GM23338 (cell line): ENCODE data around the gene LEPR. TPM values are rescaled to one million over a fixed set of nuclear protein-coding genes. Genes with fewer than 3 reads are reported as not detected.

Experiments
- ATAC-seq: fragments of 200-7000 bp; cut with Tn5 transposase; 3 replicates; pipeline ENCODE4 v1.9.1; 2020
- DNase-seq: peaks from one replicate; pipeline ENCODE4 v3.0.0-alpha.2; 2015; ENCODE audit warnings: low spot score
- H2AFZ ChIP-seq: fragments of 200-600 bp; sonication (generic); 2 replicates; pipeline ENCODE4 v1.8.0; 2016; ENCODE audit warnings: antibody characterized with exemption, mild to moderate bottlenecking, moderate library complexity
- H3F3A ChIP-seq: fragments of 200-600 bp; sonication (generic); replicated peaks from 2 replicates; pipeline ENCODE4 v1.8.0; 2017; ENCODE audit warnings: antibody characterized with exemption, mixed run types, low read depth
- H3K27ac ChIP-seq: fragments of 200-600 bp; sonication (generic); 2 replicates; pipeline ENCODE4 v1.6.1; 2016; ENCODE audit warnings: low read depth
- H3K27me3 ChIP-seq: fragments of 200-600 bp; sonication (generic); 2 replicates; pipeline ENCODE4 v1.8.0; 2016; ENCODE audit warnings: mild to moderate bottlenecking, mixed run types, moderate library complexity; ENCODE audit not compliant: insufficient read depth
- H3K36me3 ChIP-seq: fragments of 200-600 bp; sonication (generic); 2 replicates; pipeline ENCODE4 v1.8.0; 2016; ENCODE audit warnings: mild to moderate bottlenecking; ENCODE audit not compliant: insufficient read depth
- H3K4me1 ChIP-seq: fragments of 200-600 bp; sonication (generic); 2 replicates; pipeline ENCODE4 v1.8.0; 2016; ENCODE audit warnings: mild to moderate bottlenecking, moderate library complexity; ENCODE audit not compliant: insufficient read depth
- H3K4me2 ChIP-seq: fragments of 200-600 bp; sonication (generic); 2 replicates; pipeline ENCODE4 v1.7.1; 2017; ENCODE audit warnings: mixed run types
- H3K4me3 ChIP-seq: fragments of 200-600 bp; sonication (generic); 2 replicates; pipeline ENCODE4 v1.6.1; 2016; ENCODE audit warnings: mixed run types
- H3K79me2 ChIP-seq: fragments of 200-600 bp; sonication (generic); replicated peaks from 2 replicates; pipeline ENCODE4 v1.8.0; 2017; ENCODE audit warnings: mild to moderate bottlenecking; ENCODE audit not compliant: insufficient read depth
- H3K9me2 ChIP-seq: fragments of 200-600 bp; sonication (generic); 2 replicates; pipeline ENCODE4 v1.8.0; 2017; ENCODE audit not compliant: insufficient read depth
- H4K20me1 ChIP-seq: fragments of 200-600 bp; sonication (generic); replicated peaks from 2 replicates; pipeline ENCODE4 v1.8.0; 2017; ENCODE audit warnings: mild to moderate bottlenecking; ENCODE audit not compliant: insufficient read depth
- H3K27ac Mint-ChIP-seq: 2 replicates; pipeline ENCODE4 v1.8.0; 2020; ENCODE audit warnings: inconsistent platforms, mild to moderate bottlenecking, moderate library complexity, mixed read lengths
- H3K27me3 Mint-ChIP-seq: 3 replicates; pipeline ENCODE4 v1.8.0; 2022; ENCODE audit warnings: low read depth, mild to moderate bottlenecking, moderate library complexity, mixed read lengths, inconsistent platforms; ENCODE audit not compliant: insufficient read depth, poor library complexity
- H3K36me3 Mint-ChIP-seq: 3 replicates; pipeline ENCODE4 v1.8.0; 2021; ENCODE audit warnings: low read depth, mild to moderate bottlenecking, inconsistent platforms, moderate library complexity, mixed read lengths
- H3K4me1 Mint-ChIP-seq: 3 replicates; pipeline ENCODE4 v1.8.0; 2020; ENCODE audit warnings: mild to moderate bottlenecking, inconsistent platforms, mixed read lengths
- H3K4me3 Mint-ChIP-seq: 3 replicates; pipeline ENCODE4 v1.8.0; 2021; ENCODE audit warnings: moderate library complexity, mild to moderate bottlenecking, inconsistent platforms, mixed read lengths
- H3K9me3 Mint-ChIP-seq: 3 replicates; pipeline ENCODE4 v1.8.0; 2020; ENCODE audit warnings: moderate library complexity, mild to moderate bottlenecking, inconsistent platforms, mixed read lengths
- CREB1 ChIP-seq: fragments of 250-450 bp; sonication (Bioruptor Pico); IDR thresholded peaks from 2 replicates; pipeline ENCODE4 v1.5.0; 2020; ENCODE audit warnings: low read depth, mild to moderate bottlenecking, moderate library complexity
- ETS1 ChIP-seq: IDR thresholded peaks from 2 replicates; pipeline ENCODE4 v1.6.1; 2016; ENCODE audit warnings: antibody characterized with exemption
- EZH2 ChIP-seq: fragments of 200-600 bp; sonication (generic); IDR thresholded peaks from one replicate; pipeline ENCODE4 v1.8.0; 2017; ENCODE audit warnings: antibody characterized with exemption, mild to moderate bottlenecking, low read depth; ENCODE audit not compliant: unreplicated experiment
- EZH2phosphoT487 ChIP-seq: fragments of 200-600 bp; sonication (generic); IDR thresholded peaks from one replicate; pipeline ENCODE4 v1.8.1; 2018; ENCODE audit warnings: antibody characterized with exemption; ENCODE audit not compliant: unreplicated experiment
- JUNB ChIP-seq: IDR thresholded peaks from one replicate; pipeline ENCODE4 v1.6.1; 2016; ENCODE audit warnings: antibody characterized with exemption; ENCODE audit not compliant: unreplicated experiment
- POLR2AphosphoS5 ChIP-seq: IDR thresholded peaks from 2 replicates; pipeline ENCODE4 v1.6.1; 2016; ENCODE audit warnings: antibody characterized with exemption, low read depth
- ZNF114 ChIP-seq: fragments of 250-450 bp; sonication (Bioruptor Pico); IDR thresholded peaks from 2 replicates; pipeline ENCODE4 v1.5.0; 2020; ENCODE audit warnings: mild to moderate bottlenecking, moderate library complexity
- ZNF331 ChIP-seq: fragments of 250-450 bp; sonication (Bioruptor Pico); IDR thresholded peaks from 2 replicates; pipeline ENCODE4 v1.5.0; 2020; ENCODE audit warnings: low read depth, mild to moderate bottlenecking, moderate library complexity
- polyA plus RNA-seq: library from polyadenylated mRNA; unstranded; fragments of >200 nt; fragmentation: Nextera tagmentation; extraction: Ambion mirVana; gene quantifications from 2 replicates; pipeline ENCODE4 v1.2.1, GENCODE V29; 2016
- total RNA-seq: library from RNA; depleted of rRNA; stranded (reverse); fragments of >200 nt; shearing (Covaris generic); gene quantifications from 2 replicates; pipeline ENCODE4 v1.2.3, GENCODE V29; 2014
- TF ChIP-seq, protein P1 (sequence below): fragments of 250-450 bp; sonication (Bioruptor Pico); IDR thresholded peaks from 2 replicates; pipeline ENCODE4 v1.5.0; 2020; ENCODE audit warnings: mild to moderate bottlenecking, moderate library complexity
- TF ChIP-seq, protein P2 (sequence below): IDR thresholded peaks from one replicate; pipeline ENCODE4 v1.6.1; 2018; ENCODE audit warnings: antibody characterized with exemption; ENCODE audit not compliant: unreplicated experiment
- TF ChIP-seq, protein P3 (sequence below), 2 experiments: fragments of 200-600 bp in 1 of 2; sonication (generic) in 1 of 2; conservative IDR thresholded peaks; 2 replicates each; pipeline versions ENCODE4 v1.5.1 to v1.6.1; 2016 to 2017; ENCODE audit warnings: antibody characterized with exemption in 2 of 2, low read depth in 2 of 2, mild to moderate bottlenecking in 2 of 2, moderate library complexity in 1 of 2

LEPR gene
- total and polyA plus RNA-seq, 2 experiments from 2014 or later: 2.1 to 4.7 TPM

DNA sequence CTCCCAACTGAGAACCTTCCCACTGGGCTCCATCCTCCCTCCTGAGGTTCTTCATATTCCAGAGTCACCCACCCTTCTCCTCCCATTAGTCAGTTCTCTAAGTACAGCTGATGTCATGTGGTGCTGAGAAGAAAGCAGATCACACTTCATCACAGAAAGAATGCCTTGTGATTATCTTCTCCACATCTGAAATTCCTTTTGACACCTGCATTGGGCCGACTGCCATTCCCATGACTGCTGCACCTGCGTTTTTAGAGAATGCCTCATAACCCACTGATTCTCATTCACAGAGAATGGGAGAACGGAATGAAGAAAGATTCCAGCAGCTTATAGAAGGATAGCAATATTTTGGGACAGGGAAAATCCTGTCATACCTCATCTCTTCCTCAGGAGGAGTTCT lies 14.3 kb downstream of the LEPR start (continued):
- TF ChIP-seq, protein P1, sequence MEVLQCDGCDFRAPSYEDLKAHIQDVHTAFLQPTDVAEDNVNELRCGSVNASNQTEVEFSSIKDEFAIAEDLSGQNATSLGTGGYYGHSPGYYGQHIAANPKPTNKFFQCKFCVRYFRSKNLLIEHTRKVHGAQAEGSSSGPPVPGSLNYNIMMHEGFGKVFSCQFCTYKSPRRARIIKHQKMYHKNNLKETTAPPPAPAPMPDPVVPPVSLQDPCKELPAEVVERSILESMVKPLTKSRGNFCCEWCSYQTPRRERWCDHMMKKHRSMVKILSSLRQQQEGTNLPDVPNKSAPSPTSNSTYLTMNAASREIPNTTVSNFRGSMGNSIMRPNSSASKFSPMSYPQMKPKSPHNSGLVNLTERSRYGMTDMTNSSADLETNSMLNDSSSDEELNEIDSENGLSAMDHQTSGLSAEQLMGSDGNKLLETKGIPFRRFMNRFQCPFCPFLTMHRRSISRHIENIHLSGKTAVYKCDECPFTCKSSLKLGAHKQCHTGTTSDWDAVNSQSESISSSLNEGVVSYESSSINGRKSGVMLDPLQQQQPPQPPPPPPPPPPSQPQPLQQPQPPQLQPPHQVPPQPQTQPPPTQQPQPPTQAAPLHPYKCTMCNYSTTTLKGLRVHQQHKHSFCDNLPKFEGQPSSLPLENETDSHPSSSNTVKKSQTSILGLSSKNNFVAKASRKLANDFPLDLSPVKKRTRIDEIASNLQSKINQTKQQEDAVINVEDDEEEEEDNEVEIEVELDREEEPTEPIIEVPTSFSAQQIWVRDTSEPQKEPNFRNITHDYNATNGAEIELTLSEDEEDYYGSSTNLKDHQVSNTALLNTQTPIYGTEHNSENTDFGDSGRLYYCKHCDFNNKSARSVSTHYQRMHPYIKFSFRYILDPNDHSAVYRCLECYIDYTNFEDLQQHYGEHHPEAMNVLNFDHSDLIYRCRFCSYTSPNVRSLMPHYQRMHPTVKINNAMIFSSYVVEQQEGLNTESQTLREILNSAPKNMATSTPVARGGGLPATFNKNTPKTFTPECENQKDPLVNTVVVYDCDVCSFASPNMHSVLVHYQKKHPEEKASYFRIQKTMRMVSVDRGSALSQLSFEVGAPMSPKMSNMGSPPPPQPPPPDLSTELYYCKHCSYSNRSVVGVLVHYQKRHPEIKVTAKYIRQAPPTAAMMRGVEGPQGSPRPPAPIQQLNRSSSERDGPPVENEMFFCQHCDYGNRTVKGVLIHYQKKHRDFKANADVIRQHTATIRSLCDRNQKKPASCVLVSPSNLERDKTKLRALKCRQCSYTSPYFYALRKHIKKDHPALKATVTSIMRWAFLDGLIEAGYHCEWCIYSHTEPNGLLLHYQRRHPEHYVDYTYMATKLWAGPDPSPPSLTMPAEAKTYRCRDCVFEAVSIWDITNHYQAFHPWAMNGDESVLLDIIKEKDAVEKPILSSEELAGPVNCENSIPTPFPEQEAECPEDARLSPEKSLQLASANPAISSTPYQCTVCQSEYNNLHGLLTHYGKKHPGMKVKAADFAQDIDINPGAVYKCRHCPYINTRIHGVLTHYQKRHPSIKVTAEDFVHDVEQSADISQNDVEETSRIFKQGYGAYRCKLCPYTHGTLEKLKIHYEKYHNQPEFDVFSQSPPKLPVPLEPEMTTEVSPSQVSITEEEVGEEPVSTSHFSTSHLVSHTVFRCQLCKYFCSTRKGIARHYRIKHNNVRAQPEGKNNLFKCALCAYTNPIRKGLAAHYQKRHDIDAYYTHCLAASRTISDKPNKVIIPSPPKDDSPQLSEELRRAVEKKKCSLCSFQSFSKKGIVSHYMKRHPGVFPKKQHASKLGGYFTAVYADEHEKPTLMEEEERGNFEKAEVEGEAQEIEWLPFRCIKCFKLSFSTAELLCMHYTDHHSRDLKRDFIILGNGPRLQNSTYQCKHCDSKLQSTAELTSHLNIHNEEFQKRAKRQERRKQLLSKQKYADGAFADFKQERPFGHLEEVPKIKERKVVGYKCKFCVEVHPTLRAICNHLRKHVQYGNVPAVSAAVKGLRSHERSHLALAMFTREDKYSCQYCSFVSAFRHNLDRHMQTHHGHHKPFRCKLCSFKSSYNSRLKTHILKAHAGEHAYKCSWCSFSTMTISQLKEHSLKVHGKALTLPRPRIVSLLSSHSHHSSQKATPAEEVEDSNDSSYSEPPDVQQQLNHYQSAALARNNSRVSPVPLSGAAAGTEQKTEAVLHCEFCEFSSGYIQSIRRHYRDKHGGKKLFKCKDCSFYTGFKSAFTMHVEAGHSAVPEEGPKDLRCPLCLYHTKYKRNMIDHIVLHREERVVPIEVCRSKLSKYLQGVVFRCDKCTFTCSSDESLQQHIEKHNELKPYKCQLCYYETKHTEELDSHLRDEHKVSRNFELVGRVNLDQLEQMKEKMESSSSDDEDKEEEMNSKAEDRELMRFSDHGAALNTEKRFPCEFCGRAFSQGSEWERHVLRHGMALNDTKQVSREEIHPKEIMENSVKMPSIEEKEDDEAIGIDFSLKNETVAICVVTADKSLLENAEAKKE (CRISPR knock-in tag): no peak
- TF ChIP-seq JUNB (no peak), ZNF331 (CRISPR knock-in tag) (no peak), POLR2AphosphoS5 (no peak), EZH2phosphoT487 (no peak)

- DNase-seq (no peak), ATAC-seq (no peak)
- no peaks in the 10 kb centered on the region for H3K9me2 ChIP-seq
- TF ChIP-seq POLR2AphosphoS5 (no peak), ZNF331 (CRISPR knock-in tag) (no peak), ZNF114 (CRISPR knock-in tag) (no peak), EZH2 (no peak), ETS1 (no peak), EZH2phosphoT487 (no peak), CREB1 (no peak)
- TF ChIP-seq, protein P2, sequence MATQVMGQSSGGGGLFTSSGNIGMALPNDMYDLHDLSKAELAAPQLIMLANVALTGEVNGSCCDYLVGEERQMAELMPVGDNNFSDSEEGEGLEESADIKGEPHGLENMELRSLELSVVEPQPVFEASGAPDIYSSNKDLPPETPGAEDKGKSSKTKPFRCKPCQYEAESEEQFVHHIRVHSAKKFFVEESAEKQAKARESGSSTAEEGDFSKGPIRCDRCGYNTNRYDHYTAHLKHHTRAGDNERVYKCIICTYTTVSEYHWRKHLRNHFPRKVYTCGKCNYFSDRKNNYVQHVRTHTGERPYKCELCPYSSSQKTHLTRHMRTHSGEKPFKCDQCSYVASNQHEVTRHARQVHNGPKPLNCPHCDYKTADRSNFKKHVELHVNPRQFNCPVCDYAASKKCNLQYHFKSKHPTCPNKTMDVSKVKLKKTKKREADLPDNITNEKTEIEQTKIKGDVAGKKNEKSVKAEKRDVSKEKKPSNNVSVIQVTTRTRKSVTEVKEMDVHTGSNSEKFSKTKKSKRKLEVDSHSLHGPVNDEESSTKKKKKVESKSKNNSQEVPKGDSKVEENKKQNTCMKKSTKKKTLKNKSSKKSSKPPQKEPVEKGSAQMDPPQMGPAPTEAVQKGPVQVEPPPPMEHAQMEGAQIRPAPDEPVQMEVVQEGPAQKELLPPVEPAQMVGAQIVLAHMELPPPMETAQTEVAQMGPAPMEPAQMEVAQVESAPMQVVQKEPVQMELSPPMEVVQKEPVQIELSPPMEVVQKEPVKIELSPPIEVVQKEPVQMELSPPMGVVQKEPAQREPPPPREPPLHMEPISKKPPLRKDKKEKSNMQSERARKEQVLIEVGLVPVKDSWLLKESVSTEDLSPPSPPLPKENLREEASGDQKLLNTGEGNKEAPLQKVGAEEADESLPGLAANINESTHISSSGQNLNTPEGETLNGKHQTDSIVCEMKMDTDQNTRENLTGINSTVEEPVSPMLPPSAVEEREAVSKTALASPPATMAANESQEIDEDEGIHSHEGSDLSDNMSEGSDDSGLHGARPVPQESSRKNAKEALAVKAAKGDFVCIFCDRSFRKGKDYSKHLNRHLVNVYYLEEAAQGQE: no peak
- TF ChIP-seq, protein P3, sequence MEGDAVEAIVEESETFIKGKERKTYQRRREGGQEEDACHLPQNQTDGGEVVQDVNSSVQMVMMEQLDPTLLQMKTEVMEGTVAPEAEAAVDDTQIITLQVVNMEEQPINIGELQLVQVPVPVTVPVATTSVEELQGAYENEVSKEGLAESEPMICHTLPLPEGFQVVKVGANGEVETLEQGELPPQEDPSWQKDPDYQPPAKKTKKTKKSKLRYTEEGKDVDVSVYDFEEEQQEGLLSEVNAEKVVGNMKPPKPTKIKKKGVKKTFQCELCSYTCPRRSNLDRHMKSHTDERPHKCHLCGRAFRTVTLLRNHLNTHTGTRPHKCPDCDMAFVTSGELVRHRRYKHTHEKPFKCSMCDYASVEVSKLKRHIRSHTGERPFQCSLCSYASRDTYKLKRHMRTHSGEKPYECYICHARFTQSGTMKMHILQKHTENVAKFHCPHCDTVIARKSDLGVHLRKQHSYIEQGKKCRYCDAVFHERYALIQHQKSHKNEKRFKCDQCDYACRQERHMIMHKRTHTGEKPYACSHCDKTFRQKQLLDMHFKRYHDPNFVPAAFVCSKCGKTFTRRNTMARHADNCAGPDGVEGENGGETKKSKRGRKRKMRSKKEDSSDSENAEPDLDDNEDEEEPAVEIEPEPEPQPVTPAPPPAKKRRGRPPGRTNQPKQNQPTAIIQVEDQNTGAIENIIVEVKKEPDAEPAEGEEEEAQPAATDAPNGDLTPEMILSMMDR (conservative IDR thresholded peaks at IDR 0.05; ENCODE audit: low read depth in 2 of 2): no peak
- H3K27ac ChIP-seq: no peak overlapping the region
- no peak overlapping the region for H3K4me3 ChIP-seq
- H3K36me3 ChIP-seq: no peaks in the 10 kb centered on the region
- Mint-ChIP-seq H3K27ac (no peak overlapping the region; the same call in 1 of the 2 replicates), H3K4me3 (no peak overlapping the region), H3K9me3 (no peaks in the 10 kb centered on the region), H3K4me1 (peaks cover 39% of the 10 kb centered on the region), H3K27me3 (peaks cover 2% of the 10 kb centered on the region), H3K36me3 (peaks cover 4% of the 10 kb centered on the region; the same call in 1 of the 3 replicates)
- no peaks in the 10 kb centered on the region for H4K20me1 ChIP-seq
- no peak overlapping the region for H3K4me2 ChIP-seq
- H3K27me3 ChIP-seq: no peaks in the 10 kb centered on the region
- H3F3A ChIP-seq: no peaks in the 10 kb centered on the region
- peaks cover 29% of the 10 kb centered on the region for H3K4me1 ChIP-seq
- H2AFZ ChIP-seq: no peak overlapping the region
- H3K79me2 ChIP-seq: no peaks in the 10 kb centered on the region
Measured at GRCh38 chr1:65435987-65436386, 15.5 kb downstream of the LEPR start.
